Smooth muscle cell (in vitro differentiated cells): ENCODE data around the gene CALML4. TPM values are rescaled to one million over a fixed set of nuclear protein-coding genes. Genes with fewer than 3 reads are reported as not detected.

Experiments
- DNase-seq: peaks from one replicate; lab custom pipeline; 2025; ENCODE audit not compliant: unreplicated experiment; lab: John Stamatoyannopoulos, UW
- H2AFZ ChIP-seq: fragments of 200-600 bp; sonication (generic); 2 replicates; pipeline ENCODE4 v1.6.0; 2016; ENCODE audit warnings: antibody characterized with exemption, low read depth, mild to moderate bottlenecking
- H3F3A ChIP-seq: fragments of 200-600 bp; sonication (generic); 2 replicates; pipeline ENCODE4 v1.6.0; 2017; ENCODE audit warnings: antibody characterized with exemption, low read depth
- H3K27ac ChIP-seq: fragments of 200-600 bp; sonication (generic); 2 replicates; pipeline ENCODE4 v1.5.1; 2016; ENCODE audit warnings: low read depth, mild to moderate bottlenecking
- H3K27me3 ChIP-seq: fragments of 200-600 bp; sonication (generic); 2 replicates; pipeline ENCODE4 v1.6.1; 2016; ENCODE audit warnings: low read depth, mild to moderate bottlenecking
- H3K36me3 ChIP-seq: fragments of 200-600 bp; sonication (generic); 2 replicates; pipeline ENCODE4 v1.5.1; 2016; ENCODE audit warnings: low read depth
- H3K4me1 ChIP-seq: fragments of 200-600 bp; sonication (generic); 2 replicates; pipeline ENCODE4 v1.5.1; 2016; ENCODE audit warnings: low read depth
- H3K4me2 ChIP-seq: fragments of 200-600 bp; sonication (generic); 2 replicates; pipeline ENCODE4 v1.6.0; 2016; ENCODE audit warnings: mild to moderate bottlenecking
- H3K4me3 ChIP-seq: fragments of 200-600 bp; sonication (generic); 2 replicates; pipeline ENCODE4 v1.5.1; 2016; ENCODE audit warnings: mild to moderate bottlenecking
- H3K79me2 ChIP-seq: fragments of 200-600 bp; sonication (generic); 2 replicates; pipeline ENCODE4 v1.6.0; 2016; ENCODE audit warnings: low read depth, mild to moderate bottlenecking
- H3K9ac ChIP-seq: fragments of 200-600 bp; sonication (generic); 2 replicates; pipeline ENCODE4 v1.6.0; 2016; ENCODE audit warnings: low read depth
- H3K9me3 ChIP-seq: fragments of 200-600 bp; sonication (generic); replicated peaks from 2 replicates; pipeline ENCODE4 v1.5.1; 2016; ENCODE audit warnings: low read depth
- H4K20me1 ChIP-seq: fragments of 200-600 bp; sonication (generic); 2 replicates; pipeline ENCODE4 v1.6.0; 2016; ENCODE audit warnings: low read depth
- WGBS: methylation state at CpG from one replicate; pipeline ENCODE4 v1.1.7; 2016; ENCODE audit warnings: low lambda C conversion rate; 5-methylcytosine and 5-hydroxymethylcytosine counted together
- polyA plus RNA-seq: library from polyadenylated mRNA; unstranded; fragments of >200 nt; fragmentation: Nextera tagmentation; extraction: Ambion mirVana; gene quantifications from 2 replicates; pipeline ENCODE4 v1.2.1, GENCODE V29; 2016
- total RNA-seq: library from RNA; depleted of rRNA; stranded (reverse); fragments of >200 nt; gene quantifications from 2 replicates; pipeline ENCODE4 v1.2.3, GENCODE V29; 2014
- TF ChIP-seq, protein P1 (sequence below): fragments of 200-600 bp; sonication (generic); IDR thresholded peaks from 2 replicates; pipeline ENCODE4 v1.5.1; 2017; ENCODE audit warnings: borderline replicate concordance, mild to moderate bottlenecking, antibody characterized with exemption; ENCODE audit not compliant: insufficient read depth, poor library complexity, severe bottlenecking

CALML4 gene
- total and polyA plus RNA-seq, 2 experiments from 2014 or later: 1.3 to 2.6 TPM

DNA sequence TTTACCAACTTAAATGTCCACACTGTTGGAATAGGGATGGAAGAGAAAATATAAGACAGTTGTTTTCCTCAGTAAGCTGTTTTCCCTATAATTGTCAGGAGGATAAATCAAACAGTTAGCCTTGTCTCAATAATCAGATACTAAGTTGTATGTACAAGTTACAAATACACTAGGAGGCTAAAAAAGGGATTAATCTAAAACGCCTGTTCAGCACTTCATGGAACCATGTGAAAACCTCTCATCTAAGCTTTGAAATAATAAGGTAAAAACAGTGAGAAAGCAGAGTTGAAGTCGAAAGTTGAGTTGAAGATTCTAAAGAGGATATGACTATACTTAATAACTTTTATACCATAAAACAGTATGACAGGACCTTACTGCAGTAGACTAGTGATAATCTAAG lies 62.0 kb downstream of the CALML4 start:
- Histone ChIP-seq H3K36me3 (peaks cover 11% of the 10 kb centered on the region), H3F3A (no peaks in the 10 kb centered on the region), H3K4me2 (no peak overlapping the region), H3K9ac (no peak overlapping the region), H4K20me1 (peaks cover 50% of the 10 kb centered on the region), H3K27me3 (no peaks in the 10 kb centered on the region), H3K79me2 (peaks cover 24% of the 10 kb centered on the region), H3K27ac (no peak overlapping the region), H3K4me1 (no peaks in the 10 kb centered on the region), H2AFZ (no peak overlapping the region), H3K9me3 (no peaks in the 10 kb centered on the region), H3K4me3 (no peak overlapping the region)
- TF ChIP-seq, protein P1, sequence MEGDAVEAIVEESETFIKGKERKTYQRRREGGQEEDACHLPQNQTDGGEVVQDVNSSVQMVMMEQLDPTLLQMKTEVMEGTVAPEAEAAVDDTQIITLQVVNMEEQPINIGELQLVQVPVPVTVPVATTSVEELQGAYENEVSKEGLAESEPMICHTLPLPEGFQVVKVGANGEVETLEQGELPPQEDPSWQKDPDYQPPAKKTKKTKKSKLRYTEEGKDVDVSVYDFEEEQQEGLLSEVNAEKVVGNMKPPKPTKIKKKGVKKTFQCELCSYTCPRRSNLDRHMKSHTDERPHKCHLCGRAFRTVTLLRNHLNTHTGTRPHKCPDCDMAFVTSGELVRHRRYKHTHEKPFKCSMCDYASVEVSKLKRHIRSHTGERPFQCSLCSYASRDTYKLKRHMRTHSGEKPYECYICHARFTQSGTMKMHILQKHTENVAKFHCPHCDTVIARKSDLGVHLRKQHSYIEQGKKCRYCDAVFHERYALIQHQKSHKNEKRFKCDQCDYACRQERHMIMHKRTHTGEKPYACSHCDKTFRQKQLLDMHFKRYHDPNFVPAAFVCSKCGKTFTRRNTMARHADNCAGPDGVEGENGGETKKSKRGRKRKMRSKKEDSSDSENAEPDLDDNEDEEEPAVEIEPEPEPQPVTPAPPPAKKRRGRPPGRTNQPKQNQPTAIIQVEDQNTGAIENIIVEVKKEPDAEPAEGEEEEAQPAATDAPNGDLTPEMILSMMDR: no peak
- 94% methylated on average over 2 of the region's 2 CpGs for WGBS
- no peak for DNase-seq

Other genes with a start within 250 kb of the CALML4 start
- 56.1 and 66.5 TPM in 2 replicates for gene PIAS1, start 151.0 kb downstream of the CALML4 start, total RNA-seq
- gene PIAS1, start 151.0 kb downstream of the CALML4 start, polyA plus RNA-seq: 42.6 and 46.4 TPM in 2 replicates
- 11.5 and 15.2 TPM in 2 replicates for gene CLN6, start 24.4 kb upstream of the CALML4 start, total RNA-seq
- 2.5 and 3.0 TPM in 2 replicates for gene CLN6, start 24.4 kb upstream of the CALML4 start, polyA plus RNA-seq
- gene FEM1B, start 72.4 kb upstream of the CALML4 start, total RNA-seq: 41.4 and 50.0 TPM in 2 replicates
- gene FEM1B, start 72.4 kb upstream of the CALML4 start, polyA plus RNA-seq: 13.0 and 15.7 TPM in 2 replicates
- 85.9 and 87.8 TPM in 2 replicates for gene ITGA11, start 226.8 kb upstream of the CALML4 start, total RNA-seq
- gene ITGA11, start 226.8 kb upstream of the CALML4 start, polyA plus RNA-seq: 89.4 and 133 TPM in 2 replicates